Caco-2 (cell line): ENCODE results near the gene GTF3C2. TPM values are rescaled to one million over a fixed set of nuclear protein-coding genes. Genes with fewer than 3 reads are reported as not detected.
A peak's percentile ranks its signal among the peaks of the same experiment; 100 is the strongest.

Experiments
- BruUV-seq: library from RNA; stranded (reverse); fragments of 400-500 nt; replicated peaks from 2 replicates; lab custom pipeline; 2021; lab: Mats Ljungman, UMichigan
- CTCF ChIA-PET: fragments of 300-600 bp; sonication (Branson Sonifier 250); formaldehyde crosslinking; loops from one replicate; lab custom pipeline; 2022; ENCODE audit warnings: antibody characterized with exemption; lab: Charles Lee
- POLR2A ChIA-PET: fragments of 300-600 bp; sonication (Branson Sonifier 250); formaldehyde crosslinking; loops from one replicate; lab custom pipeline; 2022; ENCODE audit warnings: antibody characterized with exemption; lab: Charles Lee
- DNase-seq, 2 experiments: peaks; one replicate each; pipeline versions ENCODE4 v3.0.0 to v3.0.0-alpha.2; 2020 to 2022
- H3K27me3 ChIP-seq: replicated peaks from 2 replicates; pipeline ENCODE4 v1.6.0; 2011; ENCODE audit warnings: low read length; ENCODE audit not compliant: control insufficient read depth, insufficient read depth
- H3K36me3 ChIP-seq: 2 replicates; pipeline ENCODE4 v1.5.1; 2011; ENCODE audit warnings: low read length; ENCODE audit not compliant: control insufficient read depth, insufficient read depth
- H3K4me1 ChIP-seq: fragments of 250-450 bp; sonication (Bioruptor Pico); 2 replicates; pipeline ENCODE4 v1.5.1; 2020; ENCODE audit warnings: mild to moderate bottlenecking
- H3K4me3 ChIP-seq: 2 replicates; pipeline ENCODE4 v1.5.1; 2011; ENCODE audit warnings: low read depth, mild to moderate bottlenecking, control low read depth, low read length
- H3K9me3 ChIP-seq: fragments of 250-450 bp; sonication (Bioruptor Pico); 2 replicates; pipeline ENCODE4 v1.5.1; 2020; ENCODE audit warnings: mild to moderate bottlenecking, moderate library complexity
- H3K27ac Mint-ChIP-seq: one replicate; pipeline ENCODE4 v1.8.0; 2022; ENCODE audit warnings: mixed read lengths; ENCODE audit not compliant: unreplicated experiment
- H3K27me3 Mint-ChIP-seq: one replicate; pipeline ENCODE4 v1.8.0; 2022; ENCODE audit warnings: mixed read lengths; ENCODE audit not compliant: insufficient read depth, unreplicated experiment
- H3K36me3 Mint-ChIP-seq: one replicate; pipeline ENCODE4 v1.8.0; 2022; ENCODE audit warnings: mild to moderate bottlenecking, mixed read lengths; ENCODE audit not compliant: insufficient read depth, unreplicated experiment
- H3K4me1 Mint-ChIP-seq: one replicate; pipeline ENCODE4 v1.8.0; 2022; ENCODE audit warnings: low read depth, mixed read lengths; ENCODE audit not compliant: unreplicated experiment
- H3K4me3 Mint-ChIP-seq: one replicate; pipeline ENCODE4 v1.8.0; 2022; ENCODE audit warnings: mild to moderate bottlenecking, moderate library complexity, mixed read lengths; ENCODE audit not compliant: unreplicated experiment
- H3K9me3 Mint-ChIP-seq: one replicate; pipeline ENCODE4 v1.8.0; 2022; ENCODE audit warnings: mixed read lengths; ENCODE audit not compliant: unreplicated experiment
- CTCF ChIP-seq, 2 experiments: fragments of 200-600 bp in 1 of 2; IDR thresholded peaks; 1 replicate in 1 of 2; 2 replicates in 1 of 2; pipeline versions ENCODE4 v1.5.1 to v1.8.0; 2011 to 2022; ENCODE audit warnings: antibody characterized with exemption in 1 of 2, control low read depth in 1 of 2, inconsistent platforms in 1 of 2, low read depth in 1 of 2, low read length in 1 of 2, mild to moderate bottlenecking in 1 of 2, moderate library complexity in 1 of 2; ENCODE audit not compliant: insufficient read depth in 1 of 2, severe bottlenecking in 1 of 2, unreplicated experiment in 1 of 2
- intact Hi-C: fragments of 100-400 bp; cut with micrococcal nuclease; formaldehyde crosslinking; loops from one replicate; pipeline ENCODE4 v1.10.0; 2022; ENCODE audit not compliant: unreplicated experiment
- total RNA-seq: library from RNA; stranded (reverse); gene quantifications from 2 replicates; pipeline ENCODE4 v1.2.3, GENCODE V29; 2022

The GTF3C2 gene
- total RNA-seq, 1 experiment from 2014 or later, result 91.4 TPM

GRCh38 chr2:27306573-27307286, 49.8 kb downstream of the GTF3C2 start:
- no peak for TF ChIP-seq CTCF (IDR thresholded peaks at IDR 0.05; ENCODE audit: insufficient read depth in 1 of 2, low read depth in 1 of 2, low read length in 1 of 2, severe bottlenecking in 1 of 2, unreplicated experiment in 1 of 2)
- Histone ChIP-seq H3K36me3 (no peaks in the 10 kb centered on the region), H3K4me3 (no peak overlapping the region), H3K9me3 (no peaks in the 10 kb centered on the region), H3K4me1 (peaks cover 6% of the 10 kb centered on the region), H3K27me3 (no peaks in the 10 kb centered on the region)
- intact Hi-C loops, result no loop called here
- CTCF ChIA-PET, result no interaction called here
- no peak for DNase-seq
- H3K4me3 Mint-ChIP-seq, result peak overlapping the region; percentile 58
- no peak overlapping the region for H3K27ac Mint-ChIP-seq
- H3K27me3 Mint-ChIP-seq, result peaks cover 3% of the 10 kb centered on the region
- POLR2A ChIA-PET, result no interaction called here
- H3K9me3 Mint-ChIP-seq, result no peaks in the 10 kb centered on the region
- BruUV-seq, result no TSS peak
- H3K4me1 Mint-ChIP-seq, result no peaks in the 10 kb centered on the region
- H3K36me3 Mint-ChIP-seq, result peaks cover 7% of the 10 kb centered on the region

GRCh38 chr2:27306136-27306535, 50.4 kb downstream of the GTF3C2 start:
- intact Hi-C loops, result no loop called here
- peaks cover 6% of the 10 kb centered on the region; the same call in 1 of the 2 replicates for H3K4me1 ChIP-seq
- H3K36me3 ChIP-seq, result no peaks in the 10 kb centered on the region
- H3K27me3 ChIP-seq, result no peaks in the 10 kb centered on the region
- no peaks in the 10 kb centered on the region for H3K4me1 Mint-ChIP-seq
- no peaks in the 10 kb centered on the region for H3K9me3 ChIP-seq
- H3K27ac Mint-ChIP-seq, result no peak overlapping the region
- H3K36me3 Mint-ChIP-seq, result peaks cover 7% of the 10 kb centered on the region
- TF ChIP-seq CTCF (IDR thresholded peaks at IDR 0.05; ENCODE audit: insufficient read depth in 1 of 2, low read depth in 1 of 2, low read length in 1 of 2, severe bottlenecking in 1 of 2, unreplicated experiment in 1 of 2), result no peak
- BruUV-seq, result no TSS peak
- ChIA-PET CTCF (no interaction called here), POLR2A (no interaction called here)
- no peaks in the 10 kb centered on the region for H3K9me3 Mint-ChIP-seq
- peaks cover 3% of the 10 kb centered on the region for H3K27me3 Mint-ChIP-seq
- no peak overlapping the region for H3K4me3 ChIP-seq
- peak overlapping the region; percentile 33 for H3K4me3 Mint-ChIP-seq
- DNase-seq, result no peak

- H3K4me3 Mint-ChIP-seq, result no peak overlapping the region
- H3K36me3 Mint-ChIP-seq, result peaks cover 7% of the 10 kb centered on the region
- no peaks in the 10 kb centered on the region for H3K4me1 Mint-ChIP-seq
- peaks cover 3% of the 10 kb centered on the region for H3K27me3 Mint-ChIP-seq
- ChIA-PET CTCF (no interaction called here), POLR2A (no interaction called here)
- Histone ChIP-seq H3K4me3 (no peak overlapping the region), H3K36me3 (no peaks in the 10 kb centered on the region), H3K4me1 (peaks cover 6% of the 10 kb centered on the region; the same call in 1 of the 2 replicates), H3K9me3 (no peaks in the 10 kb centered on the region), H3K27me3 (no peaks in the 10 kb centered on the region)
- no peak for TF ChIP-seq CTCF (IDR thresholded peaks at IDR 0.05; ENCODE audit: insufficient read depth in 1 of 2, low read depth in 1 of 2, low read length in 1 of 2, severe bottlenecking in 1 of 2, unreplicated experiment in 1 of 2)
- no peak for DNase-seq
- no peak overlapping the region for H3K27ac Mint-ChIP-seq
- intact Hi-C loops, result no loop called here
- H3K9me3 Mint-ChIP-seq, result no peaks in the 10 kb centered on the region
- no TSS peak for BruUV-seq
Measured at GRCh38 chr2:27305516-27305915, 51.0 kb downstream of the GTF3C2 start.
